OCI-LY1 (cell line): ENCODE results near the gene EFNB2.
A peak's percentile ranks its signal among the peaks of the same experiment; 100 is the strongest.

ENCODE experiments used
- H2AFZ ChIP-seq: fragments of 200-600 bp; sonication (generic), shearing (Covaris generic); 2 replicates; pipeline ENCODE4 v1.6.0; 2014; ENCODE audit warnings: antibody characterized with exemption, mild to moderate bottlenecking, low read length
- H3F3A ChIP-seq: fragments of 200-600 bp; sonication (generic), shearing (Covaris generic); 2 replicates; pipeline ENCODE4 v1.6.0; 2014; ENCODE audit warnings: mild to moderate bottlenecking, antibody characterized with exemption, low read length, moderate library complexity; ENCODE audit not compliant: insufficient read depth
- H3K27ac ChIP-seq: fragments of 200-600 bp; sonication (generic); 2 replicates; pipeline ENCODE4 v1.5.1; 2014; ENCODE audit warnings: low read length, mixed run types, mild to moderate bottlenecking, low read depth; ENCODE audit not compliant: poor library complexity, severe bottlenecking
- H3K27me3 ChIP-seq: fragments of 200-600 bp; sonication (generic); 2 replicates; pipeline ENCODE4 v1.6.0; 2014; ENCODE audit warnings: antibody characterized with exemption, mild to moderate bottlenecking, low read length, moderate library complexity; ENCODE audit not compliant: insufficient read depth
- H3K36me3 ChIP-seq: fragments of 200-600 bp; sonication (generic); 2 replicates; pipeline ENCODE4 v1.6.1; 2014; ENCODE audit warnings: mild to moderate bottlenecking, antibody characterized with exemption, low read length, moderate library complexity, mixed read lengths; ENCODE audit not compliant: insufficient read depth
- H3K4me1 ChIP-seq: fragments of 200-600 bp; sonication (generic); 2 replicates; pipeline ENCODE4 v1.5.1; 2014; ENCODE audit warnings: mild to moderate bottlenecking, low read length, moderate library complexity; ENCODE audit not compliant: insufficient read depth, severe bottlenecking
- H3K4me2 ChIP-seq: fragments of 200-600 bp; sonication (generic), shearing (Covaris generic); 2 replicates; pipeline ENCODE4 v1.6.1; 2014; ENCODE audit warnings: low read length
- H3K4me3 ChIP-seq: fragments of 200-600 bp; sonication (generic); 2 replicates; pipeline ENCODE4 v1.5.1; 2014; ENCODE audit warnings: low read length, low read depth, mild to moderate bottlenecking, mixed read lengths; ENCODE audit not compliant: poor library complexity, severe bottlenecking
- H3K79me2 ChIP-seq: fragments of 200-600 bp; shearing (Covaris generic); 2 replicates; pipeline ENCODE4 v1.6.1; 2016; ENCODE audit warnings: mixed run types, low read length, mixed read lengths; ENCODE audit not compliant: insufficient read depth
- H3K9ac ChIP-seq: fragments of 200-600 bp; sonication (generic), shearing (Covaris generic); 2 replicates; pipeline ENCODE4 v1.6.1; 2014; ENCODE audit warnings: mild to moderate bottlenecking, low read length, mixed read lengths
- H3K9me2 ChIP-seq: fragments of 200-600 bp; sonication (generic), shearing (Covaris generic); 2 replicates; pipeline ENCODE4 v1.6.1; 2014; ENCODE audit warnings: low read depth, mild to moderate bottlenecking, low read length, mixed read lengths
- H3K9me3 ChIP-seq: fragments of 200-600 bp; shearing (Covaris generic); 2 replicates; pipeline ENCODE4 v1.6.1; 2014; ENCODE audit warnings: low read length, mixed read lengths
- H4K20me1 ChIP-seq: fragments of 200-600 bp; sonication (generic), shearing (Covaris generic); 2 replicates; pipeline ENCODE4 v1.6.0; 2016; ENCODE audit warnings: mild to moderate bottlenecking, low read length; ENCODE audit not compliant: insufficient read depth
- CTCF ChIP-seq: fragments of 200-600 bp; sonication (generic), shearing (Covaris generic); IDR thresholded peaks from 2 replicates; pipeline ENCODE4 v1.5.1; 2017; ENCODE audit warnings: mild to moderate bottlenecking, antibody characterized with exemption, low read length, moderate library complexity, mixed read lengths
- EZH2 ChIP-seq: fragments of 200-600 bp; sonication (generic), shearing (Covaris generic); IDR thresholded peaks from 2 replicates; pipeline ENCODE4 v1.8.0; 2017; ENCODE audit warnings: borderline replicate concordance, mixed run types, mild to moderate bottlenecking, antibody characterized with exemption, low read length, moderate library complexity, mixed read lengths

Gene EFNB2

GRCh38 chr13:106566641-106567473 is 31.4 kb upstream of the EFNB2 start:
- H4K20me1 ChIP-seq, result peaks cover 28% of the 10 kb centered on the region
- peaks cover 54% of the 10 kb centered on the region for H3K79me2 ChIP-seq
- no peak overlapping the region for H2AFZ ChIP-seq
- no peak for TF ChIP-seq EZH2
- TF ChIP-seq CTCF, result no peak
- H3K9ac ChIP-seq, result peak overlapping the region; percentile 79
- peak overlapping the region; percentile 84 for H3K27ac ChIP-seq
- peak overlapping the region; percentile 91 for H3K4me3 ChIP-seq
- H3K9me3 ChIP-seq, result no peaks in the 10 kb centered on the region
- no peaks in the 10 kb centered on the region for H3F3A ChIP-seq
- H3K36me3 ChIP-seq, result peaks cover 16% of the 10 kb centered on the region
- no peaks in the 10 kb centered on the region for H3K27me3 ChIP-seq
- H3K4me2 ChIP-seq, result peak overlapping the region; percentile 93
- no peaks in the 10 kb centered on the region for H3K9me2 ChIP-seq
- peaks cover 64% of the 10 kb centered on the region for H3K4me1 ChIP-seq

- peaks cover 77% of the 10 kb centered on the region for H3K4me1 ChIP-seq
- no peaks in the 10 kb centered on the region for H3K27me3 ChIP-seq
- no peaks in the 10 kb centered on the region for H3K9me2 ChIP-seq
- H3K27ac ChIP-seq, result no peak overlapping the region
- no peak for TF ChIP-seq EZH2
- TF ChIP-seq CTCF, result no peak
- peak overlapping the region; percentile 93 for H3K4me2 ChIP-seq
- H2AFZ ChIP-seq, result no peak overlapping the region
- no peaks in the 10 kb centered on the region for H3F3A ChIP-seq
- peaks cover 70% of the 10 kb centered on the region for H3K79me2 ChIP-seq
- H3K36me3 ChIP-seq, result peaks cover 16% of the 10 kb centered on the region
- peak overlapping the region; percentile 91 for H3K4me3 ChIP-seq
- no peaks in the 10 kb centered on the region for H3K9me3 ChIP-seq
- peak overlapping the region; percentile 79; the same call in 1 of the 2 replicates for H3K9ac ChIP-seq
- H4K20me1 ChIP-seq, result peaks cover 42% of the 10 kb centered on the region
These were observed 29.8 kb upstream of the EFNB2 start for GRCh38 chr13:106565127-106565775.

- Histone ChIP-seq H3K4me3 (peak overlapping the region; percentile 7), H3K79me2 (peaks cover 99% of the 10 kb centered on the region), H2AFZ (no peak overlapping the region), H3K9me3 (no peaks in the 10 kb centered on the region), H4K20me1 (peaks cover 55% of the 10 kb centered on the region), H3K36me3 (peaks cover 45% of the 10 kb centered on the region), H3K4me2 (peak overlapping the region; percentile 27), H3K4me1 (peaks cover 57% of the 10 kb centered on the region), H3K27ac (no peak overlapping the region), H3K27me3 (no peaks in the 10 kb centered on the region), H3F3A (no peaks in the 10 kb centered on the region), H3K9ac (no peak overlapping the region; the same call in 1 of the 2 replicates), H3K9me2 (no peaks in the 10 kb centered on the region)
- TF ChIP-seq CTCF (no peak), EZH2 (no peak)
These were observed 26.8 kb upstream of the EFNB2 start for GRCh38 chr13:106562301-106562700.
